Measurements from ENCODE around the gene BRD3OS.

- TF ChIP-seq CTCF (IDR thresholded peaks at IDR 0.05; ENCODE audit: insufficient read depth, low read depth, low read length): no peak
- TF ChIP-seq EZH2 (IDR thresholded peaks at IDR 0.05; ENCODE audit: insufficient read depth, low read length): no peak
These were observed 5.7 kb downstream of the BRD3OS start for GRCh38 chr9:134030821-134031470.

All from astrocyte (in vitro differentiated cells and primary cell).